ENCODE data around the gene GBX1.

The GBX1 gene

GRCh38 chr7:151201344-151201743 lies 33.9 kb upstream of the GBX1 start:
- TF ChIP-seq MYC (IDR thresholded peaks at IDR 0.05; ENCODE audit: low read depth, low read length), result no peak
- H3K4me3 ChIP-seq (ENCODE audit: low read depth, low read length), result no peak overlapping the region
- DNase-seq (ENCODE audit: low read depth), result no peak

GRCh38 chr7:151198945-151199848 lies 31.7 kb upstream of the GBX1 start:
- H3K4me3 ChIP-seq (ENCODE audit: low read depth, low read length), result no peak overlapping the region
- DNase-seq (ENCODE audit: low read depth), result no peak
- TF ChIP-seq POLR2A (IDR thresholded peaks at IDR 0.05; ENCODE audit: extremely low read depth, insufficient read length) (no peak), MYC (IDR thresholded peaks at IDR 0.05; ENCODE audit: low read depth, low read length) (no peak), MAX (IDR thresholded peaks at IDR 0.05; ENCODE audit: low read depth, low read length) (no peak)
- TF ChIP-seq, protein P1, sequence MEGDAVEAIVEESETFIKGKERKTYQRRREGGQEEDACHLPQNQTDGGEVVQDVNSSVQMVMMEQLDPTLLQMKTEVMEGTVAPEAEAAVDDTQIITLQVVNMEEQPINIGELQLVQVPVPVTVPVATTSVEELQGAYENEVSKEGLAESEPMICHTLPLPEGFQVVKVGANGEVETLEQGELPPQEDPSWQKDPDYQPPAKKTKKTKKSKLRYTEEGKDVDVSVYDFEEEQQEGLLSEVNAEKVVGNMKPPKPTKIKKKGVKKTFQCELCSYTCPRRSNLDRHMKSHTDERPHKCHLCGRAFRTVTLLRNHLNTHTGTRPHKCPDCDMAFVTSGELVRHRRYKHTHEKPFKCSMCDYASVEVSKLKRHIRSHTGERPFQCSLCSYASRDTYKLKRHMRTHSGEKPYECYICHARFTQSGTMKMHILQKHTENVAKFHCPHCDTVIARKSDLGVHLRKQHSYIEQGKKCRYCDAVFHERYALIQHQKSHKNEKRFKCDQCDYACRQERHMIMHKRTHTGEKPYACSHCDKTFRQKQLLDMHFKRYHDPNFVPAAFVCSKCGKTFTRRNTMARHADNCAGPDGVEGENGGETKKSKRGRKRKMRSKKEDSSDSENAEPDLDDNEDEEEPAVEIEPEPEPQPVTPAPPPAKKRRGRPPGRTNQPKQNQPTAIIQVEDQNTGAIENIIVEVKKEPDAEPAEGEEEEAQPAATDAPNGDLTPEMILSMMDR (IDR thresholded peaks at IDR 0.05; ENCODE audit: low read depth, low read length), result no peak

- DNase-seq (ENCODE audit: low read depth), result no peak
- TF ChIP-seq, protein P1 (IDR thresholded peaks at IDR 0.05; ENCODE audit: low read depth, low read length), result no peak
- no peak for TF ChIP-seq POLR2A (IDR thresholded peaks at IDR 0.05; ENCODE audit: extremely low read depth, insufficient read length)
- TF ChIP-seq MYC (IDR thresholded peaks at IDR 0.05; ENCODE audit: low read depth, low read length), result no peak
- TF ChIP-seq MAX (IDR thresholded peaks at IDR 0.05; ENCODE audit: low read depth, low read length), result no peak
- H3K4me3 ChIP-seq (ENCODE audit: low read depth, low read length), result no peak overlapping the region
These were observed 30.4 kb upstream of the GBX1 start for GRCh38 chr7:151197932-151198331.

GRCh38 chr7:151195616-151196450 lies 28.3 kb upstream of the GBX1 start:
- no peak overlapping the region for H3K4me3 ChIP-seq (ENCODE audit: low read depth, low read length)
- DNase-seq (ENCODE audit: low read depth), result no peak
- TF ChIP-seq POLR2A (IDR thresholded peaks at IDR 0.05; ENCODE audit: extremely low read depth, insufficient read length), result no peak

DNA sequence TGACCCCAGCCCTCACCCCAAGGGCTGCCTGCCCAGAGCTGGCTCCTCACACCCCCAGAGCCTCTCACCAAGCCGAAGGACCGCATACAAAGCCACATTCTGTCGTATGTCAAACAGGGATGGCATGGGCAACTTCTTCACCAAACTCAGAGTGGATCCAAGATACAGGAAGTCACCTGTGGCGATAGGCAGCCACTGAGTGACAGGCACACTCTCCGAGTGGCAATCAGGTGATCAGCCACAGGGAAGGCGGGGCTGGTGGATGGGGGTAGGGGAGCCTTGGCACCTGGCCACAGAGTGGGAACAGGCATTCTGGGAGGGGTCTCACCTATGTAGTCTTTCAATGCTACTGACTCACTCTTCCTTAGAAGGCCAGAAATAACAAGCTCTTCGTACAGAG lies 26.7 kb upstream of the GBX1 start:
- no peak for DNase-seq (ENCODE audit: low read depth)
- TF ChIP-seq MYC (IDR thresholded peaks at IDR 0.05; ENCODE audit: low read depth, low read length) (no peak), MAX (IDR thresholded peaks at IDR 0.05; ENCODE audit: low read depth, low read length) (no peak), POLR2A (IDR thresholded peaks at IDR 0.05; ENCODE audit: extremely low read depth, insufficient read length) (no peak)
- TF ChIP-seq, protein P1 (IDR thresholded peaks at IDR 0.05; ENCODE audit: low read depth, low read length), result no peak
- H3K4me3 ChIP-seq (ENCODE audit: low read depth, low read length), result no peak overlapping the region

- DNase-seq (ENCODE audit: low read depth), result no peak
- no peak overlapping the region for H3K4me3 ChIP-seq (ENCODE audit: low read depth, low read length)
These were observed 25.9 kb upstream of the GBX1 start for GRCh38 chr7:151193203-151193978.

More at GRCh38 chr7:151193203-151193978, 25.9 kb upstream of the GBX1 start:
- TF ChIP-seq MYC (IDR thresholded peaks at IDR 0.05; ENCODE audit: low read depth, low read length), result no peak
- no peak for TF ChIP-seq POLR2A (IDR thresholded peaks at IDR 0.05; ENCODE audit: extremely low read depth, insufficient read length)
- no peak for TF ChIP-seq MAX (IDR thresholded peaks at IDR 0.05; ENCODE audit: low read depth, low read length)
- TF ChIP-seq, protein P1 (IDR thresholded peaks at IDR 0.05; ENCODE audit: low read depth, low read length), result no peak
